Endothelial cell of umbilical vein (primary cell): ENCODE measurements around the gene FBXW4. TPM values are rescaled to one million over a fixed set of nuclear protein-coding genes. Genes with fewer than 3 reads are reported as not detected.

Experiments used
- BruUV-seq: library from RNA; stranded (reverse); fragments of 400-500 nt; replicated peaks from 2 replicates; lab custom pipeline; 2021; lab: Mats Ljungman, UMichigan
- CTCF ChIA-PET: fragments of 300-600, 350-600 bp; sonication (Branson Sonifier 250); formaldehyde crosslinking; loops from one replicate; lab custom pipeline; 2021; ENCODE audit warnings: antibody characterized with exemption, inconsistent platforms; lab: Charles Lee
- POLR2A ChIA-PET: fragments of 300-600, 350-600 bp; sonication (Branson Sonifier 250); formaldehyde crosslinking; loops from one replicate; lab custom pipeline; 2021; ENCODE audit warnings: antibody characterized with exemption, inconsistent platforms; lab: Charles Lee
- DNase-seq: peaks from one replicate; pipeline ENCODE4 v3.0.0-alpha.2; 2011; ENCODE audit warnings: low read depth, low spot score
- FAIRE-seq: peaks from 2 replicates; lab custom pipeline; 2011; peaks lifted over from hg19 to GRCh38; lab: Jason Lieb, UNC
- H2AFZ ChIP-seq: 2 replicates; pipeline ENCODE4 v1.6.0; 2012; ENCODE audit warnings: low read depth, low read length, control low read depth, inconsistent platforms
- H3K27ac ChIP-seq: 2 replicates; pipeline ENCODE4 v1.5.1; 2011; ENCODE audit warnings: low read depth, mild to moderate bottlenecking, control low read depth, low read length, moderate library complexity; ENCODE audit not compliant: insufficient read depth
- H3K27me3 ChIP-seq, 2 experiments: 2 replicates each; pipeline versions ENCODE4 v1.6.0 to v1.6.1; 2011; ENCODE audit warnings: low read length in 2 of 2, mixed read lengths in 1 of 2; ENCODE audit not compliant: control insufficient read depth in 2 of 2, insufficient read depth in 2 of 2
- H3K36me3 ChIP-seq, 2 experiments: 2 replicates in 1 of 2; 3 replicates in 1 of 2; pipeline ENCODE4 v1.5.1; 2011; ENCODE audit warnings: low read length in 2 of 2, mild to moderate bottlenecking in 1 of 2, moderate library complexity in 1 of 2; ENCODE audit not compliant: control insufficient read depth in 2 of 2, insufficient read depth in 2 of 2; ENCODE audit errors: extremely low read depth in 1 of 2
- H3K4me1 ChIP-seq: 3 replicates; pipeline ENCODE4 v1.5.1; 2011; ENCODE audit warnings: mild to moderate bottlenecking, low read length; ENCODE audit not compliant: control insufficient read depth, insufficient read depth; ENCODE audit errors: extremely low read depth
- H3K4me2 ChIP-seq: 2 replicates; pipeline ENCODE4 v1.6.1; 2011; ENCODE audit warnings: low read length, control low read depth, mixed read lengths; ENCODE audit not compliant: insufficient read depth
- H3K4me3 ChIP-seq, 3 experiments: fragments of 200-600 bp in 1 of 3; sonication (generic), shearing (Covaris generic) in 1 of 3; replicated peaks in 1 of 3; 2 replicates each; pipeline ENCODE4 v1.5.1; 2011 to 2016; ENCODE audit warnings: control low read depth in 3 of 3, low read length in 3 of 3, mild to moderate bottlenecking in 2 of 3, inconsistent platforms in 1 of 3, low read depth in 1 of 3, moderate library complexity in 1 of 3; ENCODE audit not compliant: insufficient read depth in 1 of 3
- H3K79me2 ChIP-seq: 2 replicates; pipeline ENCODE4 v1.6.0; 2012; ENCODE audit warnings: low read length, inconsistent platforms; ENCODE audit not compliant: control insufficient read depth, insufficient read depth
- H3K9ac ChIP-seq: replicated peaks from 2 replicates; pipeline ENCODE3; 2011; ENCODE audit warnings: low read length, control low read depth; ENCODE audit not compliant: insufficient read depth; ENCODE audit errors: extremely low read depth
- H3K9me1 ChIP-seq: replicated peaks from 3 replicates; pipeline ENCODE4 v1.6.0; 2011; ENCODE audit warnings: mild to moderate bottlenecking, low read length; ENCODE audit not compliant: control insufficient read depth, insufficient read depth; ENCODE audit errors: extremely low read depth
- H3K9me3 ChIP-seq: replicated peaks from 2 replicates; pipeline ENCODE4 v1.5.1; 2012; ENCODE audit warnings: low read length, inconsistent platforms; ENCODE audit not compliant: control insufficient read depth, insufficient read depth
- H4K20me1 ChIP-seq: replicated peaks from 2 replicates; pipeline ENCODE3; 2011; ENCODE audit warnings: mild to moderate bottlenecking, low read length; ENCODE audit not compliant: control insufficient read depth, insufficient read depth; ENCODE audit errors: extremely low read depth
- EZH2 ChIP-seq: IDR thresholded peaks from 2 replicates; pipeline ENCODE4 v1.6.1; 2012; ENCODE audit warnings: borderline replicate concordance, low read depth, mild to moderate bottlenecking, moderate library complexity, low read length, inconsistent platforms; ENCODE audit not compliant: severe bottlenecking
- FOS ChIP-seq: IDR thresholded peaks from 2 replicates; pipeline ENCODE4 v1.6.1; 2011; ENCODE audit warnings: mild to moderate bottlenecking, low read length, moderate library complexity, borderline replicate concordance; ENCODE audit not compliant: insufficient read depth
- GATA2 ChIP-seq: IDR thresholded peaks from 2 replicates; pipeline ENCODE4 v1.7.0; 2011; ENCODE audit warnings: low read depth, mild to moderate bottlenecking, moderate library complexity, mixed read lengths, low read length; ENCODE audit not compliant: insufficient read length, insufficient read depth
- JUN ChIP-seq: IDR thresholded peaks from 2 replicates; pipeline ENCODE4 v1.6.1; 2011; ENCODE audit warnings: borderline replicate concordance, low read depth; ENCODE audit not compliant: insufficient read length, insufficient read depth
- MYC ChIP-seq: IDR thresholded peaks from one replicate; pipeline ENCODE4 v1.6.1; 2011; ENCODE audit warnings: mild to moderate bottlenecking, low read depth, low read length
- POLR2A ChIP-seq: IDR thresholded peaks from 2 replicates; pipeline ENCODE4 v1.6.1; 2012; ENCODE audit warnings: low read depth, mild to moderate bottlenecking, control low read depth, low read length
- POLR2AphosphoS5 ChIP-seq: IDR thresholded peaks from 2 replicates; pipeline ENCODE4 v1.6.1; 2012; ENCODE audit warnings: low read depth, mild to moderate bottlenecking, control low read depth, low read length, moderate library complexity; ENCODE audit not compliant: insufficient read depth
- dilution Hi-C: fragments of 300-500 bp; cut with MboI; formaldehyde crosslinking; loops from one replicate; pipeline ENCODE4 v1.15.0; 2019; ENCODE audit warnings: low sequenced_read_pairs; ENCODE audit not compliant: extremely low pct_ligation_motif_present
- intact Hi-C: fragments of 100-400 bp; cut with micrococcal nuclease; formaldehyde crosslinking; loops from one replicate; pipeline ENCODE4 v1.10.0; 2022
- polyA plus RNA-seq, 4 experiments: library from polyadenylated mRNA; depleted of rRNA in 3 of 4; stranded (reverse) in 3 of 4; unstranded in 1 of 4; fragments of >200 nt; gene quantifications; 2 replicates each; pipeline versions ENCODE4 v1.2.1 to v1.2.3, GENCODE V29; 2011 to 2012; ENCODE audit warnings: missing spikeins in 1 of 4
- total RNA-seq: library from RNA; stranded (reverse); gene quantifications from 2 replicates; pipeline ENCODE4 v1.2.3, GENCODE V29; 2021
- TF ChIP-seq, protein P1 (sequence below): IDR thresholded peaks from 2 replicates; pipeline ENCODE4 v1.6.1; 2011; ENCODE audit not compliant: insufficient read depth, insufficient read length
- TF ChIP-seq, protein P2 (sequence below), 2 donors: IDR thresholded peaks; 1 replicate in 1 of 2; 2 replicates in 1 of 2; pipeline ENCODE4 v1.5.1; 2011; ENCODE audit warnings: low read length in 2 of 2, mild to moderate bottlenecking in 2 of 2, moderate library complexity in 2 of 2, control low read depth in 1 of 2, inconsistent platforms in 1 of 2, low read depth in 1 of 2; ENCODE audit not compliant: insufficient read depth in 1 of 2; ENCODE audit errors: extremely low read depth in 1 of 2

FBXW4 gene
- total and polyA plus RNA-seq, 2 donors (not counting 3 experiments of a cell fraction or from before 2014, with no cell fraction given), result 20.8 to 21.1 TPM

- Histone ChIP-seq H3K9ac (no peak overlapping the region), H3K4me2 (no peak overlapping the region), H3K4me1 (no peaks in the 10 kb centered on the region), H3K27me3 (no peaks in the 10 kb centered on the region), H3K27ac (no peak overlapping the region), H3K79me2 (no peaks in the 10 kb centered on the region), H3K9me3 (no peaks in the 10 kb centered on the region), H3K4me3 (no peak overlapping the region), H2AFZ (no peak overlapping the region), H3K9me1 (no peaks in the 10 kb centered on the region), H3K36me3 (peaks cover 0 to 3% of the 10 kb centered on the region in 2 experiments), H4K20me1 (no peaks in the 10 kb centered on the region)
- dilution Hi-C loops (no loop called here), intact Hi-C loops (no loop called here)
- DNase-seq (no peak), FAIRE-seq (no peak)
- POLR2A ChIA-PET, result no interaction called here
- TF ChIP-seq EZH2, result no peak
- no peak for TF ChIP-seq GATA2
- no peak for TF ChIP-seq POLR2AphosphoS5
- TF ChIP-seq, protein P1, sequence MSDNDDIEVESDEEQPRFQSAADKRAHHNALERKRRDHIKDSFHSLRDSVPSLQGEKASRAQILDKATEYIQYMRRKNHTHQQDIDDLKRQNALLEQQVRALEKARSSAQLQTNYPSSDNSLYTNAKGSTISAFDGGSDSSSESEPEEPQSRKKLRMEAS, result no peak
- TF ChIP-seq MYC, result no peak
- TF ChIP-seq JUN, result no peak
- TF ChIP-seq POLR2A, result no peak
- TF ChIP-seq, protein P2, sequence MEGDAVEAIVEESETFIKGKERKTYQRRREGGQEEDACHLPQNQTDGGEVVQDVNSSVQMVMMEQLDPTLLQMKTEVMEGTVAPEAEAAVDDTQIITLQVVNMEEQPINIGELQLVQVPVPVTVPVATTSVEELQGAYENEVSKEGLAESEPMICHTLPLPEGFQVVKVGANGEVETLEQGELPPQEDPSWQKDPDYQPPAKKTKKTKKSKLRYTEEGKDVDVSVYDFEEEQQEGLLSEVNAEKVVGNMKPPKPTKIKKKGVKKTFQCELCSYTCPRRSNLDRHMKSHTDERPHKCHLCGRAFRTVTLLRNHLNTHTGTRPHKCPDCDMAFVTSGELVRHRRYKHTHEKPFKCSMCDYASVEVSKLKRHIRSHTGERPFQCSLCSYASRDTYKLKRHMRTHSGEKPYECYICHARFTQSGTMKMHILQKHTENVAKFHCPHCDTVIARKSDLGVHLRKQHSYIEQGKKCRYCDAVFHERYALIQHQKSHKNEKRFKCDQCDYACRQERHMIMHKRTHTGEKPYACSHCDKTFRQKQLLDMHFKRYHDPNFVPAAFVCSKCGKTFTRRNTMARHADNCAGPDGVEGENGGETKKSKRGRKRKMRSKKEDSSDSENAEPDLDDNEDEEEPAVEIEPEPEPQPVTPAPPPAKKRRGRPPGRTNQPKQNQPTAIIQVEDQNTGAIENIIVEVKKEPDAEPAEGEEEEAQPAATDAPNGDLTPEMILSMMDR (IDR thresholded peaks at IDR 0.05; ENCODE audit: extremely low read depth in 1 of 2, insufficient read depth in 1 of 2, low read depth in 1 of 2, low read length in 2 of 2), result no peak
- TF ChIP-seq FOS, result no peak
- CTCF ChIA-PET, result no interaction called here
- BruUV-seq, result no TSS peak
These were observed 63.0 kb downstream of the FBXW4 start for GRCh38 chr10:101631821-101632475.
